H1 (cell line): ENCODE measurements around the gene ETV5. TPM values are rescaled to one million over a fixed set of nuclear protein-coding genes. Genes with fewer than 3 reads are reported as not detected.

Experiments used
- CTCF ChIA-PET: fragments of 300-600 bp; sonication (Branson Sonifier 250); formaldehyde crosslinking; loops from one replicate; lab custom pipeline; 2021; ENCODE audit not compliant: partially characterized antibody; lab: Charles Lee
- POLR2A ChIA-PET: fragments of 300-600 bp; sonication (Branson Sonifier 250); formaldehyde crosslinking; loops from one replicate; lab custom pipeline; 2021; ENCODE audit warnings: inconsistent platforms; ENCODE audit not compliant: partially characterized antibody; lab: Charles Lee
- DNase-seq, 2 experiments: peaks; one replicate each; pipeline versions ENCODE4 v3.0.0 to v3.0.0-alpha.2; 2010 to 2022; ENCODE audit warnings: low spot score in 2 of 2, low read depth in 1 of 2, mixed read lengths in 1 of 2
- FAIRE-seq: peaks from 2 replicates; lab custom pipeline; 2011; peaks lifted over from hg19 to GRCh38; lab: Jason Lieb, UNC
- H2AFZ ChIP-seq: 2 replicates; pipeline ENCODE4 v1.8.1; 2012; ENCODE audit warnings: low read length, inconsistent platforms
- H2AK5ac ChIP-seq: 2 replicates; pipeline ENCODE4 v1.6.1; 2013; ENCODE audit warnings: low read depth, low read length
- H2BK120ac ChIP-seq: replicated peaks from 2 replicates; pipeline ENCODE3; 2013; ENCODE audit warnings: low read depth, low read length, inconsistent platforms
- H2BK12ac ChIP-seq: 2 replicates; pipeline ENCODE4 v1.6.1; 2013; ENCODE audit warnings: low read depth, low read length
- H2BK15ac ChIP-seq: 2 replicates; pipeline ENCODE4 v1.6.1; 2013; ENCODE audit warnings: low read length
- H2BK20ac ChIP-seq: 2 replicates; pipeline ENCODE4 v1.6.1; 2013; ENCODE audit warnings: low read length
- H2BK5ac ChIP-seq: 2 replicates; pipeline ENCODE4 v1.6.1; 2013; ENCODE audit warnings: low read depth, low read length
- H3K14ac ChIP-seq: 2 replicates; pipeline ENCODE4 v1.6.1; 2013; ENCODE audit warnings: inconsistent platforms; ENCODE audit not compliant: insufficient read length
- H3K18ac ChIP-seq: 2 replicates; pipeline ENCODE4 v1.6.1; 2013; ENCODE audit warnings: low read length; ENCODE audit errors: extremely low read depth
- H3K23ac ChIP-seq: 2 replicates; pipeline ENCODE4 v1.6.1; 2013; ENCODE audit warnings: inconsistent platforms; ENCODE audit not compliant: insufficient read length
- H3K23me2 ChIP-seq: 2 replicates; pipeline ENCODE4 v1.6.1; 2013; ENCODE audit warnings: low read depth, low read length
- H3K27ac ChIP-seq: 2 replicates; pipeline ENCODE4 v1.6.1; 2011; ENCODE audit warnings: low read depth, low read length, inconsistent platforms
- H3K27me3 ChIP-seq, 4 experiments: replicated peaks in 1 of 4; 1 replicate in 1 of 4; 2 replicates in 3 of 4; pipeline versions ENCODE4 v1.6.1 to v1.8.1; 2011 to 2013; ENCODE audit warnings: low read length in 3 of 4, mild to moderate bottlenecking in 3 of 4, inconsistent platforms in 2 of 4, mixed read lengths in 2 of 4, moderate library complexity in 1 of 4; ENCODE audit not compliant: control insufficient read depth in 3 of 4, insufficient read depth in 3 of 4; ENCODE audit errors: extremely low read depth in 1 of 4
- H3K36me3 ChIP-seq, 4 experiments: 2 replicates each; pipeline versions ENCODE4 v1.6.1 to v1.8.1; 2011 to 2013; ENCODE audit warnings: mild to moderate bottlenecking in 4 of 4, low read length in 3 of 4, moderate library complexity in 2 of 4, control low read depth in 1 of 4, inconsistent platforms in 1 of 4; ENCODE audit not compliant: insufficient read depth in 4 of 4, control insufficient read depth in 2 of 4
- H3K4ac ChIP-seq: replicated peaks from 2 replicates; pipeline ENCODE3; 2013; ENCODE audit warnings: low read length, low read depth, mixed read lengths, inconsistent platforms; ENCODE audit not compliant: insufficient read length
- H3K4me1 ChIP-seq, 4 experiments: replicated peaks in 1 of 4; 1 replicate in 1 of 4; 2 replicates in 3 of 4; pipeline versions ENCODE4 v1.6.1 to v1.8.1; 2011 to 2013; ENCODE audit warnings: low read length in 3 of 4, inconsistent platforms in 2 of 4, mixed read lengths in 1 of 4; ENCODE audit not compliant: insufficient read depth in 4 of 4, control insufficient read depth in 3 of 4
- H3K4me2 ChIP-seq, 2 experiments: 2 replicates each; pipeline versions ENCODE4 v1.6.1 to v1.8.1; 2011 to 2013; ENCODE audit warnings: low read depth in 2 of 2, low read length in 2 of 2, control low read depth in 1 of 2, inconsistent platforms in 1 of 2, mild to moderate bottlenecking in 1 of 2; ENCODE audit not compliant: insufficient read depth in 1 of 2
- H3K4me3 ChIP-seq, 4 experiments: fragments of 200-600, 300-600 bp in 1 of 4; sonication (generic), shearing (Covaris generic), sonication (Bioruptor Twin) in 1 of 4; 2 replicates each; pipeline versions ENCODE4 v1.5.1 to v1.8.1; 2011 to 2016; ENCODE audit warnings: low read length in 4 of 4, low read depth in 3 of 4, control low read depth in 2 of 4, inconsistent platforms in 2 of 4, mild to moderate bottlenecking in 2 of 4, mixed read lengths in 1 of 4, moderate library complexity in 1 of 4; ENCODE audit not compliant: insufficient read depth in 2 of 4; ENCODE audit errors: extremely low read depth in 1 of 4
- H3K56ac ChIP-seq: replicated peaks from 2 replicates; pipeline ENCODE3; 2013; ENCODE audit warnings: low read depth, mild to moderate bottlenecking, mixed read lengths, low read length, inconsistent platforms; ENCODE audit not compliant: insufficient read length
- H3K79me1 ChIP-seq: 2 replicates; pipeline ENCODE4 v1.6.1; 2013; ENCODE audit warnings: low read depth, low read length, control low read depth
- H3K79me2 ChIP-seq, 2 experiments: 2 replicates each; pipeline versions ENCODE4 v1.6.1 to v1.8.1; 2012 to 2013; ENCODE audit warnings: low read length in 2 of 2, mild to moderate bottlenecking in 2 of 2, inconsistent platforms in 1 of 2; ENCODE audit not compliant: insufficient read depth in 2 of 2, control insufficient read depth in 1 of 2
- H3K9ac ChIP-seq, 4 experiments: replicated peaks in 1 of 4; 1 replicate in 1 of 4; 2 replicates in 3 of 4; pipeline versions ENCODE4 v1.6.1 to v1.8.1; 2011 to 2013; ENCODE audit warnings: low read depth in 3 of 4, low read length in 3 of 4, control low read depth in 2 of 4, mild to moderate bottlenecking in 2 of 4, moderate library complexity in 2 of 4, inconsistent platforms in 1 of 4; ENCODE audit errors: extremely low read depth in 1 of 4
- H3K9me3 ChIP-seq, 2 experiments: 2 replicates each; pipeline versions ENCODE4 v1.6.1 to v1.8.1; 2012 to 2013; ENCODE audit warnings: mild to moderate bottlenecking in 2 of 2, moderate library complexity in 2 of 2, control low read depth in 1 of 2, inconsistent platforms in 1 of 2, low read depth in 1 of 2, low read length in 1 of 2, mixed read lengths in 1 of 2; ENCODE audit not compliant: insufficient read depth in 2 of 2
- H4K20me1 ChIP-seq, 2 experiments: replicated peaks in 1 of 2; 2 replicates each; pipeline versions ENCODE3 to v1.8.1; 2011 to 2013; ENCODE audit warnings: inconsistent platforms in 2 of 2, low read length in 2 of 2, mild to moderate bottlenecking in 1 of 2; ENCODE audit not compliant: insufficient read depth in 2 of 2, control insufficient read depth in 1 of 2
- H4K5ac ChIP-seq: 2 replicates; pipeline ENCODE4 v1.6.1; 2013; ENCODE audit warnings: low read length, low read depth, mixed read lengths, inconsistent platforms; ENCODE audit not compliant: insufficient read length
- H4K8ac ChIP-seq: 2 replicates; pipeline ENCODE4 v1.8.0; 2013; ENCODE audit warnings: mild to moderate bottlenecking, moderate library complexity, low read length, inconsistent platforms; ENCODE audit not compliant: insufficient read depth; ENCODE audit errors: extremely low read depth
- H4K91ac ChIP-seq: replicated peaks from 2 replicates; pipeline ENCODE3; 2013; ENCODE audit warnings: low read length, mixed read lengths, inconsistent platforms; ENCODE audit not compliant: insufficient read length
- ATF3 ChIP-seq: IDR thresholded peaks from 2 replicates; pipeline ENCODE4 v1.6.1; 2011; ENCODE audit warnings: low read depth, mild to moderate bottlenecking, low read length; ENCODE audit not compliant: insufficient read depth
- CTBP2 ChIP-seq: IDR thresholded peaks from 2 replicates; pipeline ENCODE4 v1.7.0; 2011; ENCODE audit warnings: borderline replicate concordance, mild to moderate bottlenecking, moderate library complexity, mixed read lengths, low read length; ENCODE audit not compliant: insufficient read depth, insufficient read length
- E2F6 ChIP-seq: IDR thresholded peaks from 2 replicates; pipeline ENCODE4 v1.6.1; 2012; ENCODE audit warnings: inconsistent platforms
- GABPA ChIP-seq: IDR thresholded peaks from 2 replicates; pipeline ENCODE4 v1.6.1; 2011; ENCODE audit warnings: mild to moderate bottlenecking, low read length, moderate library complexity, borderline replicate concordance; ENCODE audit not compliant: insufficient read depth
- KDM5A ChIP-seq: fragments of 200-600 bp; IDR thresholded peaks from 2 replicates; pipeline ENCODE4 v1.7.1; 2012; ENCODE audit warnings: mild to moderate bottlenecking, low read length, inconsistent platforms, mixed read lengths
- MAX ChIP-seq: IDR thresholded peaks from 2 replicates; pipeline ENCODE4 v1.6.1; 2012; ENCODE audit warnings: inconsistent platforms
- RAD21 ChIP-seq, 2 experiments: IDR thresholded peaks in 1 of 2; conservative IDR thresholded peaks in 1 of 2; 2 replicates each; pipeline ENCODE4 v1.6.1; 2011; ENCODE audit warnings: low read depth in 2 of 2, low read length in 2 of 2, improper control_type of control experiment in 1 of 2, inconsistent platforms in 1 of 2, mild to moderate bottlenecking in 1 of 2, moderate library complexity in 1 of 2
- RBBP5 ChIP-seq: IDR thresholded peaks from 2 replicates; pipeline ENCODE4 v1.7.1; 2012; ENCODE audit warnings: low read depth, mild to moderate bottlenecking, inconsistent platforms, low read length, moderate library complexity, borderline replicate concordance
- SIRT6 ChIP-seq: IDR thresholded peaks from one replicate; pipeline ENCODE4 v1.7.1; 2012; ENCODE audit warnings: low read length, inconsistent platforms
- SUZ12 ChIP-seq: fragments of 200-600 bp; sonication (generic); IDR thresholded peaks from 2 replicates; pipeline ENCODE4 v1.6.1; 2012; ENCODE audit warnings: mild to moderate bottlenecking, inconsistent platforms, low read length, moderate library complexity, mixed read lengths
- WGBS, 2 experiments: shearing (Covaris generic) in 1 of 2; methylation state at CpG; one replicate each; pipeline versions ENCODE4 v1.1.6 to v1.1.7; 2013 to 2015; ENCODE audit warnings: low lambda C conversion rate in 2 of 2, mixed read lengths in 2 of 2, inconsistent platforms in 1 of 2, low coverage in 1 of 2, missing lambda C conversion rate in 1 of 2; ENCODE audit not compliant: insufficient replicate concordance in 2 of 2, insufficient coverage in 1 of 2, insufficient read length in 1 of 2; ENCODE audit errors: extremely low coverage in 1 of 2, missing lambda C conversion rate in 1 of 2; 5-methylcytosine and 5-hydroxymethylcytosine counted together
- polyA plus RNA-seq, 7 experiments: library from polyadenylated mRNA; depleted of rRNA in 3 of 7; stranded (reverse) in 5 of 7; unstranded in 2 of 7; fragments of >200 nt in 5 of 7; fragments of 200-250 nt in 2 of 7; gene quantifications; 1 replicate in 5 of 7; 2 replicates in 1 of 7; 4 replicates in 1 of 7; pipeline versions ENCODE4 v1.2.1 to v1.2.3, GENCODE V29; 2011 to 2013; ENCODE audit warnings: missing spikeins in 2 of 7, mixed read lengths in 2 of 7
- total RNA-seq: library from RNA; stranded (reverse); fragmentation: NEBNext Ultra II Directional; extraction: Animal tissue kit (Norgen Biotek cat#: 25700); gene quantifications from 2 replicates; pipeline ENCODE4 v1.2.1, GENCODE V29; 2021

Gene ETV5
- total and polyA plus RNA-seq, 2 of the 8 experiments (the other 6 are each of a cell fraction or from before 2014, with no cell fraction given), result 13.1 to 36.9 TPM

GRCh38 chr3:186092360-186093070 lies 16.4 kb downstream of the ETV5 start:
- Histone ChIP-seq H3K36me3 (no peaks in the 10 kb centered on the region), H3K4me3 (no peak overlapping the region), H3K4me2 (no peak overlapping the region), H2AFZ (no peak overlapping the region), H3K4ac (no peak overlapping the region), H3K9ac (no peak overlapping the region), H2AK5ac (no peak overlapping the region), H4K8ac (no peak overlapping the region), H3K79me1 (no peaks in the 10 kb centered on the region), H2BK120ac (no peak overlapping the region), H3K56ac (no peak overlapping the region), H3K14ac (no peak overlapping the region), H3K27ac (no peak overlapping the region), H2BK12ac (no peak overlapping the region), H2BK20ac (no peak overlapping the region), H3K23ac (no peak overlapping the region), H3K4me1 (peaks cover 2 to 18% (median 12%) of the 10 kb centered on the region in 4 experiments), H3K9me3 (no peaks in the 10 kb centered on the region), H4K20me1 (no peaks in the 10 kb centered on the region), H4K5ac (no peak overlapping the region), H3K79me2 (no peaks in the 10 kb centered on the region), H3K27me3 (peaks cover 0 to 3% (median 0%) of the 10 kb centered on the region in 4 experiments; a peak in 2 of 7 replicates), H3K23me2 (peaks cover 3% of the 10 kb centered on the region), H2BK5ac (no peak overlapping the region), H3K18ac (no peak overlapping the region), H2BK15ac (no peak overlapping the region), H4K91ac (no peak overlapping the region)
- 87% methylated on average over 10 of the region's 10 CpGs; no CpG with 5 or more reads in 1 of the 2 experiments for WGBS, 2 experiments
- ChIA-PET CTCF (interaction anchor here (0.5 to 2.1 kb wide), 7 partner anchors 10 to 150 kb away, joined by 3 to 4 read pairs (median 4); no protein-coding TSS in a partner anchor), POLR2A (interaction anchor here (0.5 to 2.7 kb wide), 8 partner anchors 10 to 470 kb away, joined by 3 to 15 read pairs (median 4); no protein-coding TSS in a partner anchor)
- DNase-seq (no peak), FAIRE-seq (no peak)
- TF ChIP-seq CTBP2, result no peak
- TF ChIP-seq RBBP5, result no peak
- TF ChIP-seq E2F6, result no peak
- TF ChIP-seq SIRT6, result no peak
- TF ChIP-seq ATF3, result no peak
- TF ChIP-seq SUZ12, result no peak
- no peak for TF ChIP-seq RAD21 (IDR thresholded peaks at IDR 0.05 in 1 of 2, conservative IDR thresholded peaks at IDR 0.05 in 1 of 2; ENCODE audit: low read depth in 2 of 2, low read length in 2 of 2)
- no peak for TF ChIP-seq GABPA
- no peak for TF ChIP-seq KDM5A
- TF ChIP-seq MAX, result no peak
